DMS153 treated with DMSO at 0.1 percent for 48 hours (cell line): ENCODE measurements around the gene NSMCE1.

Source experiments
- DNase-seq: peaks from one replicate; lab custom pipeline; 2025; ENCODE audit not compliant: unreplicated experiment; lab: John Stamatoyannopoulos, UW

NSMCE1 gene

GRCh38 chr16:27268376-27269299 is at the start of gene NSMCE1:
NSMCE1 (minus strand) TSS chr16:27268772; CDS start chr16:27257570, 11,202 bp downstream.
- peak; percentile 80 for DNase-seq

DNA sequence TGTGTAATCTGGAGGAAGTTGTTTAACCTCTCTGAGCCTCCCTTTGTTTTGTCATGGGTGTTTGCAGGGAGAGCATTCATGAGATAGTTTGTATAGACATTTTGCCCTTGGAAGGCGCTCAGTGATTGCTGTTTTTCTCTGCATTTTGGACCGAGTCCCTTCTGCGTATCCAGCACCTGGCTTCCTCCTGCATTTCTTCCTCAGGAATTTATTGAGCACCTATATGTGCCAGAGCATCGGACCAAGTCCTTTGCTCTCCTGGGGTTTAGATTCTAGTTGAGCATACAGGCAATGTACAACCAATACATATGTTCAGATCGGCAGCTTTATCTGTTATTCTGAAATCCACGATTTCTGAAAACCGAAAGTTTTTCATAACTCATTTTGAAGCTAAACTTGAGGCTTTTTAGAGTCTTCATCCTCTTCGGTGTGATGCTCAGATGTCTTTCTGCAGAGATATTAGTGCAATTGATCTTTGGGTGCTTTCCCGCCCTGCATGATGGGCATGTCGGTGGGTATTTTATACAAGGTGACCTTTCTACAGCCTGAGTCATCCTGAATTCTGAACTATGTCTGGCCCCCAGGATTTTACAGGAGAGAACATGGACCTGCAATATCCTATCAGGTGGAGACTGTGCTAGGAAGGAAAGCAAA is 49.3 kb upstream of the NSMCE1 start:
- no peak for DNase-seq

GRCh38 chr16:27317320-27317719 is 48.7 kb upstream of the NSMCE1 start:
- DNase-seq, result no peak

DNA sequence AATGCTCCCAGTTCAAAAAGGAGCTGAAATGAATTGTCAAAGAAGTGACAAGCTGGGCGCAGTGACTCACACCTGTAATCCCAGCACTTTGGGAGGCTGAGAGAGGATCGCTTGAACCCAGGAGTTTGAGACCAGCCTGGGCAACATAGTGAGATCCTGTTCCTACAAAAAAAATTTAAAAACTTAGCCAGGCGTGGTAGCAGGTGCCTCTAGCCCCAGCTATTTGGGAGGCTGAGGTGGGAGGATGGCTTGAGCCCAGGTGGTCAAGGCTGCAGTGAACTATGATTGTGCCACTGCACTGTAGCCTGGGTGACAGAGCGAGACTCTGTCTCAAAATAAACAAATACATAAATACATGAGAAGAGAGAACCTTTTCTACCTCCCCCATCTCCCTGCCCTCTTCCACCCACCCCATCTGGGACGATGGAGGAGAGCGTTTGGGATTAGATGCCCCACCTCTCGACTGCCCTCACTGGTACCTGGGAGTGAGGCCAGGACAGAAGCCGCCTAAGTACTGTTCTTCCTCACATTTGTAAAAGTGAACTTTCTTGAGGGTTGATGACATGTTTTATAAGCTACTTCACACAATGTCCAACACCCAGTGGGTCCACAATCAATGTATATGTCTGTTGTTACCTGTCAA is 47.6 kb upstream of the NSMCE1 start:
- no peak for DNase-seq

DNA sequence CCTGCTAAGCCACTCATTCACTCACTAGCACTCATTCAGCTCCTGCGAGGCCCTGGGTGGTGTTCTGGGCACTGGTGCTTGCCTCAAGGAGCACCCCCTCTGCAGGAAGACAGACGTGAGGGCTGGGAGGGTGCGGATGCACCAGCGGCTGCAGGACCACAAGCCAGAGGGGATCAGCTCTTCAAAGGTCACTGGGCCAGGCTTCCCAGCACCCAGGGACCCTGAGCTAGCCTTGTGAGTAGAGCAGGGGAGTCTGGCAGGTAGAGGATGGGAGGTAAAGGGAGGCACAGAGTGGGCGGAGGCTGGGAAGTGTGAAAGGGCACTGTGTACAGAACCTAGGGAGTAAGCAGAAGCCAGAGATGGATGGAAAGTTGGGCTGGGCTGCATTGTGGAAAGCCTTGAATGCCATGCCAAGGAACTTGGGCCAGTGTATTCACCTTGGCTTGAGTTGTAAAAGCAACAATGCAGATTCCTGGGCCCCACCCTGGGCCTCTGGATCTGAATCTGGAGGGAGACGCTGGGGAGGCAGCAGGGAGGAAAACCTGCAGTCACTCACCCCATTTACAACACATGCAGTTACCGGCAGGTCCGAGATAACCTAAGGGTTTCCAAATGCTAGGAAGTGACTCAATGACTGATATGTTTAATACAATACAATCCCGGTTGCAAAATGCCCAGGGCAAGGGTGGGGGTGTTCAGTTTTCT is 46.9 kb upstream of the NSMCE1 start:
- no peak for DNase-seq

GRCh38 chr16:27314986-27315332 is 46.4 kb upstream of the NSMCE1 start:
- DNase-seq, result no peak

- no peak for DNase-seq
These were observed 45.7 kb upstream of the NSMCE1 start for GRCh38 chr16:27314161-27314723.

GRCh38 chr16:27313422-27314160 is 45.0 kb upstream of the NSMCE1 start, which contains the start of gene IL4R:
IL4R (plus strand) TSS chr16:27313974; CDS start chr16:27340204, 26,230 bp downstream.
- no peak for DNase-seq

DNA sequence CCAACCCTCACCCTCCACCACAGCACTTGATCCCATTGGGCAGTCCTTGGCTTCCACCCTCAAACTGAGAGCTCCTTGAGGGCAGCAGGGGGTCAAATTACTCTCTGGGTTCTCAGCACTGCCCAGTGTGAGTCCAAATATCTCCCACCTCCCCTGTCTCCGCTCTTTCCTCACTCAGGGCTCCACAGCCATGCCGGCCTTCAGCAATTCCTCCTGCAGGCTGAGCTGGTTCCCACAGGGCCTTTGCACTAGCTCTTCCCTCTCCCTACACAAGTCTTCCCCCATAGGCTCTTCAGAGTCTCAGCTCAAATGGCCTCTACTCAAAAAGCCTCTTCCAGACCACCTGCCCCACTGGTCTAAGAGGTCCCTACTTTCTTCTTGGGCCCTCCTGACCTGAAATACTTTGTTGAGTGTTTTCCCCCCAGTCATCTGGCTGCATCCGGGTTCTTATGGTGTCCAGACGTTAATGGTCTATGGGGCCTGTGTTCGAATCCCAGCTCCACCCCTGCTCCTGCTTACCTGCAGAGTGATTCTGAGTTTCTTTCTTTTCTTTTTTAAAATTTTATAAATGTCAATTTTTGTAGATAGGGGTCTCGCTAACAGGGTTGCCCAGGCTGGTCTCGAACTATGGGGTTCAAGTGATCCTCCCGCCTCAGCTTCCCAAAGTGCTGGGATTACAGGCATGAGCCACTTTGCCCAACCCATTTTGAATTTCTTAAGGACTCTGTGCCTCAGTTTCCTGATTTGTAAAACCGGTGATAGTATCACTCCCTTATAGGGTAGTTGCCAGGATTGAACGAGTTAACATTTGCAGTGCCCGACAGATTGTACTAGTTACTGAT is 44.2 kb upstream of the NSMCE1 start:
- no peak for DNase-seq

- DNase-seq, result no peak
These were observed 43.3 kb upstream of the NSMCE1 start for GRCh38 chr16:27311897-27312303.

DNA sequence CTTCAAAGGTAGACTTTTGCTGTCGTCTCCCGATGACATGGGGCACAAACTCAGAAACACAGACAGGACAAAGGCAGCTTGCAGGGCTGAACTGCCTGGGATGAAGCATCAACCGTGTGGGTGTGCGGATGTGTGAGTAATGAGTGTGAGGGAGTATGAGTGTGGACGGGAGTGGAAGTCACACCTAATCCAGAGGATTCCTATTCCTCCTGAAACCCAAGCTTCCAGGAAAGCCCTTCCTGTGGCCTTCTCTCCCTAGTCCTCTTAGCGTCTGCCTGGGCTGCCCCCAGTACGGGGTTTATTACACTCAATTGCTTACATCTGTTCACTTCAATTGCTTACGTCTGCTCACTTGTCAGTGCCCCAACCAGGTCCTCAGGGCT is 42.9 kb upstream of the NSMCE1 start:
- DNase-seq, result no peak

GRCh38 chr16:27310576-27311447 is 42.2 kb upstream of the NSMCE1 start:
- DNase-seq, result no peak

DNA sequence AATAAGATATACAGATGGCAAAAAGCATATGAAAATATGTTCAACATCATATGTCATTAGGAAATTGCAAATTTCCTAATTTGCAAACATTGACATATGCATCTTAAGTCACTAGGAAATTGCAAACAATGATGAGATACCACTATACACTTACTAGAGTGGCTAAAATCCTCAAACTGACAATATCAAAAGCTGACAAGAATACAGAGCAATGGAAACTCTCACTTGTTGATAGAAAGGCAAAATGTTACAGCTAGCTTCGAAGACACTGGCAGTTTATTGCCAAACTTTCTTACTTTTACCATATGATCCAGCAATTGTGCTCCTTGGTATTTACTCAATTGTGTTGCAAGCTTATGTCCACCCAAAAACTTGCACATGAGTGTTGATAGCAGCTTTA is 40.2 kb upstream of the NSMCE1 start:
- DNase-seq, result no peak

- DNase-seq, result no peak
These were observed 37.4 kb upstream of the NSMCE1 start for GRCh38 chr16:27305839-27306442.

- no peak for DNase-seq
These were observed 36.5 kb upstream of the NSMCE1 start for GRCh38 chr16:27304881-27305745.

DNA sequence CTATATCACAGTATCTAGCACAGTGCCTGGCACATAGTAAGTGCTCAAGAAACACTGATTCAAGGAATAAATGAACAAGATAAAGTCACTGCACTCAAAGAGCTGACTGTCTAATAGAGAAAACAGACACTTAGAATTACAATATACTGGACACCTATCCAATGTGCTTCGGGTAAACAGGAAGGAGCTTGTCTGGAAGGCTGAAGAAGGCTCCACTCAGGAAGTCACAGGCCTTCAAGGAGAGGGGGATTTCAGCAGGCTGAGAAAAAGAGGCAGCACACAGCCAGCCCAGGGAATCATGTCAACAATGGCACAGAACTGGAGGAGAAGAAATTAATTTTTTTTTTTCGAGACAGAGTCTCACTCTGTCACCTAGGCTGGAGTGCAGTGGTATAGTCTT is 35.5 kb upstream of the NSMCE1 start:
- no peak for DNase-seq
